OCI-LY7 (cell line): ENCODE measurements around the gene ANKRD33B. TPM values are rescaled to one million over a fixed set of nuclear protein-coding genes. Genes with fewer than 3 reads are reported as not detected.

Experiments used
- BruUV-seq: library from RNA; stranded (reverse); fragments of 400-500 nt; replicated peaks from 2 replicates; lab custom pipeline; 2021; lab: Mats Ljungman, UMichigan
- CTCF ChIA-PET: fragments of 300-600 bp; sonication (Branson Sonifier 250); formaldehyde crosslinking; loops from one replicate; lab custom pipeline; 2022; ENCODE audit warnings: antibody characterized with exemption; ENCODE audit not compliant: unreplicated experiment; lab: Charles Lee
- POLR2A ChIA-PET: fragments of 300-600 bp; sonication (Branson Sonifier 250); formaldehyde crosslinking; loops from one replicate; lab custom pipeline; 2022; ENCODE audit warnings: antibody characterized with exemption; lab: Charles Lee
- DNase-seq: peaks from one replicate; pipeline ENCODE4 v3.0.0-alpha.2; 2015; ENCODE audit warnings: low spot score
- H2AFZ ChIP-seq: fragments of 200-600 bp; sonication (generic), shearing (Covaris generic); 2 replicates; pipeline ENCODE4 v1.6.1; 2014; ENCODE audit warnings: mild to moderate bottlenecking, antibody characterized with exemption, low read length, moderate library complexity
- H3K27ac ChIP-seq: fragments of 200-600 bp; sonication (generic); 2 replicates; pipeline ENCODE4 v1.5.1; 2014; ENCODE audit warnings: mixed run types, low read depth, mild to moderate bottlenecking, moderate library complexity, low read length, inconsistent platforms; ENCODE audit not compliant: poor library complexity, severe bottlenecking
- H3K36me3 ChIP-seq: fragments of 200-600 bp; sonication (generic); 2 replicates; pipeline ENCODE4 v1.6.1; 2014; ENCODE audit warnings: mild to moderate bottlenecking, antibody characterized with exemption, low read length, moderate library complexity, mixed read lengths; ENCODE audit not compliant: insufficient read depth
- H3K4me1 ChIP-seq: fragments of 200-600 bp; sonication (generic); 2 replicates; pipeline ENCODE4 v1.5.1; 2014; ENCODE audit warnings: mild to moderate bottlenecking, low read length; ENCODE audit not compliant: insufficient read depth, poor library complexity, severe bottlenecking
- H3K4me2 ChIP-seq: fragments of 200-600 bp; sonication (generic); 2 replicates; pipeline ENCODE4 v1.6.1; 2014; ENCODE audit warnings: mild to moderate bottlenecking, low read length
- H3K4me3 ChIP-seq: fragments of 200-600 bp; sonication (generic); 2 replicates; pipeline ENCODE4 v1.5.1; 2014; ENCODE audit warnings: mild to moderate bottlenecking, low read depth, low read length; ENCODE audit not compliant: poor library complexity, severe bottlenecking
- H3K79me2 ChIP-seq: fragments of 200-600 bp; sonication (generic); 2 replicates; pipeline ENCODE4 v1.6.1; 2016; ENCODE audit warnings: low read depth, mild to moderate bottlenecking, low read length, moderate library complexity, mixed read lengths; ENCODE audit not compliant: insufficient read depth
- H3K9me2 ChIP-seq: fragments of 200-600 bp; sonication (generic); 2 replicates; pipeline ENCODE4 v1.6.1; 2016; ENCODE audit warnings: mild to moderate bottlenecking, low read length, mixed read lengths; ENCODE audit not compliant: insufficient read depth
- H3K9me3 ChIP-seq: fragments of 200-600 bp; sonication (generic); 2 replicates; pipeline ENCODE4 v1.6.1; 2014; ENCODE audit warnings: mild to moderate bottlenecking, mixed run types, low read length, mixed read lengths
- H4K20me1 ChIP-seq: fragments of 200-600 bp; sonication (generic); 2 replicates; pipeline ENCODE4 v1.6.1; 2014; ENCODE audit warnings: mild to moderate bottlenecking, antibody characterized with exemption, low read length, moderate library complexity, mixed read lengths; ENCODE audit not compliant: insufficient read depth
- CTCF ChIP-seq: fragments of 200-600 bp; sonication (generic); conservative IDR thresholded peaks from 2 replicates; pipeline ENCODE4 v1.5.1; 2014; ENCODE audit warnings: mild to moderate bottlenecking, antibody characterized with exemption, low read length, moderate library complexity, mixed read lengths
- EZH2phosphoT487 ChIP-seq: fragments of 200-600 bp; sonication (generic); IDR thresholded peaks from 2 replicates; pipeline ENCODE4 v1.6.1; 2018; ENCODE audit warnings: low read depth, borderline replicate concordance, mild to moderate bottlenecking, mixed run types, antibody characterized with exemption, low read length, moderate library complexity, mixed read lengths
- intact Hi-C: fragments of 100-400 bp; cut with micrococcal nuclease; formaldehyde crosslinking; loops from one replicate; pipeline ENCODE4 v1.10.0; 2022; ENCODE audit not compliant: unreplicated experiment
- total RNA-seq, 2 experiments: library from RNA; depleted of rRNA in 1 of 2; stranded (reverse); fragments of >200 nt in 1 of 2; shearing (Covaris generic) in 1 of 2; gene quantifications; 2 replicates each; pipeline ENCODE4 v1.2.3, GENCODE V29; 2014 to 2022

Gene ANKRD33B
- total RNA-seq, 2 experiments from 2014 or later = 5.6 to 11.4 TPM

- H2AFZ ChIP-seq = no peak overlapping the region
- H3K27ac ChIP-seq = no peak overlapping the region
- peaks cover 8% of the 10 kb centered on the region for H3K36me3 ChIP-seq
- CTCF ChIA-PET = interaction anchor here (0.6 to 1.5 kb wide), 2 partner anchors 21 to 87 kb away, joined by 3 to 4 read pairs; no protein-coding TSS in a partner anchor
- H3K4me3 ChIP-seq = no peak overlapping the region
- no peaks in the 10 kb centered on the region for H3K9me3 ChIP-seq
- POLR2A ChIA-PET = interaction anchor here (0.6 to 1.2 kb wide), 3 partner anchors 12 to 18 kb away, joined by 3 to 5 read pairs (median 4); no protein-coding TSS in a partner anchor
- no TSS peak for BruUV-seq
- no peaks in the 10 kb centered on the region; the same call in 1 of the 2 replicates for H3K79me2 ChIP-seq
- TF ChIP-seq EZH2phosphoT487 (no peak), CTCF (no peak)
- H3K9me2 ChIP-seq = no peaks in the 10 kb centered on the region
- no peak for DNase-seq
- intact Hi-C loops = no loop called here
- H3K4me2 ChIP-seq = no peak overlapping the region
- H3K4me1 ChIP-seq = peaks cover 46% of the 10 kb centered on the region
- H4K20me1 ChIP-seq = no peaks in the 10 kb centered on the region
Observed at GRCh38 chr5:10703676-10704075, 139.8 kb downstream of the ANKRD33B start.

GRCh38 chr5:10704949-10705621 is 141.2 kb downstream of the ANKRD33B start:
- ChIA-PET CTCF (no interaction called here), POLR2A (interaction anchor here (0.5 kb wide), 1 partner anchor 524 kb away, joined by 3 read pairs; no protein-coding TSS in a partner anchor)
- Histone ChIP-seq H3K4me2 (no peak overlapping the region), H3K9me3 (no peaks in the 10 kb centered on the region), H3K79me2 (no peaks in the 10 kb centered on the region), H3K4me1 (peaks cover 32% of the 10 kb centered on the region), H3K9me2 (no peaks in the 10 kb centered on the region), H2AFZ (no peak overlapping the region), H3K27ac (no peak overlapping the region), H3K36me3 (peaks cover 8% of the 10 kb centered on the region), H4K20me1 (no peaks in the 10 kb centered on the region), H3K4me3 (no peak overlapping the region)
- no TSS peak for BruUV-seq
- intact Hi-C loops = no loop called here
- TF ChIP-seq EZH2phosphoT487 (no peak), CTCF (no peak)
- no peak for DNase-seq

GRCh38 chr5:10705747-10706146 is 141.9 kb downstream of the ANKRD33B start:
- Histone ChIP-seq H3K4me3 (no peak overlapping the region), H3K4me1 (peaks cover 25% of the 10 kb centered on the region), H3K9me3 (no peaks in the 10 kb centered on the region), H3K79me2 (no peaks in the 10 kb centered on the region), H3K27ac (no peak overlapping the region), H3K36me3 (peaks cover 8% of the 10 kb centered on the region), H3K9me2 (no peaks in the 10 kb centered on the region), H3K4me2 (no peak overlapping the region), H2AFZ (no peak overlapping the region), H4K20me1 (no peaks in the 10 kb centered on the region)
- intact Hi-C loops = no loop called here
- no TSS peak for BruUV-seq
- ChIA-PET POLR2A (interaction anchor here (0.5 kb wide), 1 partner anchor 523 kb away, joined by 3 read pairs; no protein-coding TSS in a partner anchor), CTCF (no interaction called here)
- no peak for TF ChIP-seq EZH2phosphoT487
- TF ChIP-seq CTCF = no peak
- no peak for DNase-seq
